Measurements from ENCODE around the gene MRTFA.
"Not testable (repeated sequence)": the region's sequence is repeated elsewhere in the genome, so short reads cannot be mapped to it uniquely, and the experiment has no call there.

The MRTFA gene

DNA sequence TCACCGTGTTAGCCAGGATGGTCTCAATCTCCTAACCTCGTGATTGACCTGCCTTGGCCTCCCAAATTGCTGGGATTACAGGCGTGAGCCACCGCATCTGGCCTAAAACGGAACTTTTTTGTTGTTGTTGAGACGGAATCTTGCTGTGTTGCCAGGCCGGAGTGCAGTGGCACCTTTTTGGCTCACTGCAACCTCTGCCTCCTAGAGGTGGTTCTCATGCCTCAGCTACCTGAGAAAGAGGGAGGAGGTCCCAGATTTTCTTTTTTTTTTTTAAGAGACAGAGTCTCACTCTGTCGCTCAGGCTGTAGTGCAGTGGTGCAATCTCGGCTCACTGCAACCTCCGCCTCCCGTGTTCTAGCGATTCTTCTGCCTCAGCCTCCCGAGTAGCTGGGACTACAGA, 34.9 kb upstream of the MRTFA start:
- Mint-ChIP-seq H3K4me3 (no peak overlapping the region), H3K9me3 (peaks cover 7% of the 10 kb centered on the region), H3K27ac (no peak overlapping the region), H3K27me3 (ENCODE audit: low read depth) (no peaks in the 10 kb centered on the region), H3K36me3 (ENCODE audit: low read depth) (peaks cover 3% of the 10 kb centered on the region), H3K4me1 (ENCODE audit: low read depth) (peaks cover 18% of the 10 kb centered on the region)
- no peak for DNase-seq (ENCODE audit: low spot score)

DNA sequence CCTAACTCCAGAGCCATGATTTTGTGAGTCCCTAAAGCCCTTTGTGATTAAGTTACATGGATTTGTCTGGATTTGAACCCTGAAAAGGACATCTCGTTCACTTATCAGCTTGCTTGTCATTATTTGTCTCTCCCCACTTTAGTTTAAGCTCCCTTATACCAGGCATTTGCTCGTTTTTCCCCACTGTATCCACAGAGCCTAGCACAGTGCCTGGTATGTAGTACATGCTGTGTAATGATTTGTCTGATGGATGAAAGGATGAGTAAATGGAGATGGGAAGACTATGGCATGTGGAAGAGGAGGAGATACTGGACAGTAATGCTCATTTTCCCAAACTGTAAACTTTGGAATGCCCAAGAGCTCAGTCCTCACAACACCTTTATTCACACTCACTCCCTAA, 33.5 kb upstream of the MRTFA start:
- DNase-seq (ENCODE audit: low spot score): no peak
- H3K4me3 Mint-ChIP-seq: no peak overlapping the region
- no peaks in the 10 kb centered on the region for H3K27me3 Mint-ChIP-seq (ENCODE audit: low read depth)
- no peak overlapping the region for H3K27ac Mint-ChIP-seq
- H3K9me3 Mint-ChIP-seq: peaks cover 7% of the 10 kb centered on the region
- H3K4me1 Mint-ChIP-seq (ENCODE audit: low read depth): peaks cover 18% of the 10 kb centered on the region
- H3K36me3 Mint-ChIP-seq (ENCODE audit: low read depth): peaks cover 3% of the 10 kb centered on the region

DNA sequence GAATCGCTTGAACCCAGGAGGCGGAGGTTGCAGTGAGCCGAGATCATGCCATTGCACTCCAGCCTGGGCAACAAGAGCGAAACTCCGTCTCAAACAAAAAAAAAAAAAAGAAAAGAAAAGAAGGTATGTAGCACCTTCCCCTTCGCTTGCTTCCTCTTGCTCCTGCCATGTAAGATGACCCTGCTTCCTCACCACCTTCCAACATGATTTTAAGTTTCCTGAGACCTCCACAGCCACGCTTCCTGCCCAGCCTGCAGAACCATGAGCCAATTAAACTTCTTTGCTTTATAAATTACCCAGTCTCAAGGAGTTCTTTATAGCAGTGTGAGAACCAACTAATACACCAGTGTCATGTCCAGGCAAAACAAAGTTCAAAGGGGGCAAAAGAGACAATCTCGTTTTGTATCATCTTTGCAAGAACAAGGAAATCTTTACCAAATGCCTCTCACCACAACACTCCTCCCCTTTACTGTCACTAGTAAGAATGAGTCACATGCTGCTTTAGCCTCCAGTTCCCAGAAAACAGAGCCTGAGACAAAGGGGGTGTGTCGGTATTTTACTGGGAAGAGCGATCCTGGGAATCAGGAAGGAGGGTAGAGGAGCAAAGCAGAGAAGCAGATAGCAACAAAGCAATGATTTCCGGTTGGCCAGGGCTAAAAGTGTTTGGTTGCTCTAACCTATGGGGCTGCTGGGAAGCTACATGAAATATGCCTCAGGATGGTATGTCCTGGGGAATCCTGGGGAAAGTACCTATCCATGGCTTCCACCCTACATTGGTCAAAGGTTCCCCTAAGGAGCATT, 32.3 kb upstream of the MRTFA start:
- Mint-ChIP-seq H3K36me3 (ENCODE audit: low read depth) (peaks cover 3% of the 10 kb centered on the region), H3K4me3 (peak overlapping the region; percentile 42), H3K27ac (peak overlapping the region; percentile 68), H3K9me3 (peaks cover 7% of the 10 kb centered on the region), H3K27me3 (ENCODE audit: low read depth) (no peaks in the 10 kb centered on the region), H3K4me1 (ENCODE audit: low read depth) (peaks cover 18% of the 10 kb centered on the region)
- DNase-seq (ENCODE audit: low spot score): peak; percentile 26

DNA sequence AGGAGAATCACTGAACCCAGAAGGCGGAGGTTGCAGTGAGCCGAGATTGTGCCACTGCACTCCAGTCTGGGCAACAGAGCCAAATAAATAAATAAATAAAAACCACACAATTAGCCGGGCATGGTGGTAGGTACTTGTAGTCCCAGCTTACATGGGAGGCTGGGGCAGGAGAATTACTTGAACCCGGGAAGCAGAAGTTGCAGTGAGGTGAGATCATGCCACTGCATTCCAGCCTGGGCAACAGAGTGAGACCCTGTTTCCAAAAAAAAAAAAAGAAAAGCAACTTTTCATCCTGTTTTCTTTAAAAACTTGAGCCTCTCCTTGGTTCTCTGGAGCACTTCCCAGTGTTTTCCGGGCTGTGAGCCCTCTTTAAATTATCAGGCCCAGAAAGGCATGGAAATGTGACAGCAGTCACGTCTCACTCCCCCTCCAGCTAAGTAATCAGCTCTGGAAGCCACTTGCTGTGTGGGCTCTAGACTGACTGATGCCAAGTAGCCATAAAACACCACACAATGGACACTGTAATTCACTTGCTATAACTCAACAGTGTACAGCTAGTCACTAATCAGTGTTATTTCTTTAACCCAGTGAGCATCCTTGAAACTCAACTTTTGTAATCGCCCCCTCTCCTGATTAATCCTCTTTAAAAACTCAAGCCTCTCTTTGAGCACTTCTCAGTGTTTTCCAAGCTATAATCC, 29.8 kb upstream of the MRTFA start:
- H3K4me3 Mint-ChIP-seq: no peak overlapping the region
- DNase-seq (ENCODE audit: low spot score): no peak
- peaks cover 7% of the 10 kb centered on the region for H3K9me3 Mint-ChIP-seq
- no peaks in the 10 kb centered on the region for H3K27me3 Mint-ChIP-seq (ENCODE audit: low read depth)
- peaks cover 18% of the 10 kb centered on the region for H3K4me1 Mint-ChIP-seq (ENCODE audit: low read depth)
- no peak overlapping the region for H3K27ac Mint-ChIP-seq
- H3K36me3 Mint-ChIP-seq (ENCODE audit: low read depth): peaks cover 3% of the 10 kb centered on the region

DNA sequence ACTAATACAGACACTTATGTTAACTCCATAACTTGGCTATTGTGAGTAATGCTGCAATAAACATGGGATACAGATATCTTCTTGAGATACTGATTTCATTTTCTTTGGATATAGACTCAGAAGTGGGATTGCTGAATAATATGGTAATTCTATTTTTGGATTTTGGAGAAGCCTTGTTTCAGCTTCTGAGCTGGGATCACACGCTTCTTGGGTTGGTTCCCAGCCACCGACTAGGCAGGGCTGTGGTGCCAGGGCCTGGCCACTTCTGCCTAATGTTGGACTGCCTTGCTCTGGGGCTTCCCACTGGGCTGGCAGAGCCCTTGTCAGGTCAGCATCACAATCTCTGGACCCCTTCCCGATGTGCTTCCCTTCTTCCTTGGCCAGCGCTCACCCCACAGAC, 28.8 kb upstream of the MRTFA start:
- Mint-ChIP-seq H3K27ac (no peak overlapping the region), H3K4me1 (ENCODE audit: low read depth) (peaks cover 18% of the 10 kb centered on the region), H3K9me3 (peaks cover 7% of the 10 kb centered on the region), H3K27me3 (ENCODE audit: low read depth) (no peaks in the 10 kb centered on the region), H3K4me3 (no peak overlapping the region), H3K36me3 (ENCODE audit: low read depth) (peaks cover 3% of the 10 kb centered on the region)
- DNase-seq (ENCODE audit: low spot score): no peak

DNA sequence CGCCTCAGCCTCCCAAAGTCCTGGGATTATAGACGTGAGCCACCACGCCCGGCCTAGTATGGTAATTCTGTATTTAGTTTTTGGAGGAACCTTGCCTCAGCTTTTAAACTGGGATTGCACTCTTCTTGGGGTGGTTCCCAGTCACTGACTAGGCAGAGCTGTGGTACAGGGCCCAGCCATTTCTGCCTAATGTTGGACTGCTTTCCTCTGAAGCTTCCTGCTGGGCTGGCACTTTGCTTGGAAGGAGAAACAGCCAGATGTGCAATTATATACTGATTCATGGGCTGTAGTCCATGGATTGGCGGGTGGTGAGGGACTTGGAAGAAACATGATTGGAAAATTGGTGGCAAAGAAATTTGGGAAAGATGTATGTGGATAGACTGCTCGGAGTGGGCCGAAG, 25.2 kb upstream of the MRTFA start:
- DNase-seq (ENCODE audit: low spot score): no peak
- Mint-ChIP-seq H3K4me1 (ENCODE audit: low read depth) (no peaks in the 10 kb centered on the region), H3K27ac (no peak overlapping the region), H3K27me3 (ENCODE audit: low read depth) (no peaks in the 10 kb centered on the region), H3K4me3 (no peak overlapping the region), H3K9me3 (no peaks in the 10 kb centered on the region), H3K36me3 (ENCODE audit: low read depth) (peaks cover 1% of the 10 kb centered on the region)

DNA sequence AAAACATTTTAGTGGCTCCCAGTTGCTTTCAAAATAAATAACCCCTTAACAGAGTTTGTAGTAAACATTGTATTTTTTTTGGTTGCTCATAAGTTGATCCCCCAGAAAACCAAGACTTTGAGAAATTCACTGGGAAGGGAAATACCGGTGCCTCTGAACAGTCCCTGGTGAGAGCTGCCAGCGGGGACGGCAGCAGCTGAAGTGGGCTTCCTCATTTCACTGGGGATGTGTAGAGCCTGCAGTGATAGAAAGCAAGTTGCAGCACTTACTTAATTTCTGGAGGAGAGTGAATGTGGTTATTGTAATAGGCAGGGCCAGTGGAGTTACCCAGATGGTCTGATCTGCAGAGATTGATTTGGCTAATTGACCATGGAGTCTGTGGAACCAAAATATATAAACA, 24.2 kb upstream of the MRTFA start:
- Mint-ChIP-seq H3K9me3 (no peaks in the 10 kb centered on the region), H3K27me3 (ENCODE audit: low read depth) (no peaks in the 10 kb centered on the region), H3K4me3 (no peak overlapping the region), H3K4me1 (ENCODE audit: low read depth) (no peaks in the 10 kb centered on the region), H3K36me3 (ENCODE audit: low read depth) (peaks cover 1% of the 10 kb centered on the region), H3K27ac (no peak overlapping the region)
- DNase-seq (ENCODE audit: low spot score): no peak

DNA sequence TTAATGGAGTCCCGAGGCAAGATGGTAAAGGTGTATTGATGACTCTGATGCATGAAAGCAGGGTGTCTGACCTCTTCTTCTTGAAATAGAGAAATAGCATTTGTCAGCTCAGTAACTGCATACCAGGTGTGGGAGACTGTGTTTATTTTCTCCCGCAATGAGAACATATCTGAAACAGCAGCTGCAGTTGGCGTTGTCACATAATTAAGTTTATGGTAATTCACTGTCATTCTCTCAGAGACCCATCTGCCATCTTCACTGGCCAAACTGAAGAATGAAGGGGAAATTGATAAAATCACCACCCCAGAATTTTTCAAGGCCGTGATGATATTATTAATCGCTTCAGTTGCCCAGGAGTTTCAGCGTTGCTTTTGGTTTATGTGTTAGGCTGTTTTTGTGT, 22.6 kb upstream of the MRTFA start:
- Mint-ChIP-seq H3K27ac (no peak overlapping the region), H3K4me1 (ENCODE audit: low read depth) (no peaks in the 10 kb centered on the region), H3K27me3 (ENCODE audit: low read depth) (no peaks in the 10 kb centered on the region), H3K4me3 (no peak overlapping the region), H3K9me3 (no peaks in the 10 kb centered on the region), H3K36me3 (ENCODE audit: low read depth) (peaks cover 1% of the 10 kb centered on the region)
- DNase-seq (ENCODE audit: low spot score): no peak

DNA sequence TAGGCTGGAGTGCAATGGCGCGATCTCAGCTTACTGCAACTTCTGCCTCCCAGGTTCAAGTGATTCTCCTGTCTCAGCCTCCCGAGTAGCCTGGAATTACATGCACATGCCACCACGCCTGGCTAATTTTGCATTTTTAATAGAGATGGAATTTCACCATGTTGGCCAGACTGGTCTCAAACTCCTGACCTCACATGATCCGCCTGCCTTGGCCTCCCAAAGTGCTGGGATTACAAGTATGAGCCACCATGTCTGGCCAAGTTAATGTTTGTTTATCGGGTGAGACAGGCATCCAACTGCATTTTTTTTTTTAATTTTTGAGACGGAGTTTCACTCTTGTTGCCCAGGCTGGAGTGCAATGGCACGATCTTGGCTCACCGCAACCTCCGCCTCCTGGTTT, 20.1 kb upstream of the MRTFA start:
- H3K9me3 Mint-ChIP-seq; H3K27ac Mint-ChIP-seq; H3K4me3 Mint-ChIP-seq; H3K36me3 Mint-ChIP-seq (ENCODE audit: low read depth); H3K27me3 Mint-ChIP-seq (ENCODE audit: low read depth); H3K4me1 Mint-ChIP-seq (ENCODE audit: low read depth); DNase-seq (ENCODE audit: low spot score): not testable (repeated sequence)

DNA sequence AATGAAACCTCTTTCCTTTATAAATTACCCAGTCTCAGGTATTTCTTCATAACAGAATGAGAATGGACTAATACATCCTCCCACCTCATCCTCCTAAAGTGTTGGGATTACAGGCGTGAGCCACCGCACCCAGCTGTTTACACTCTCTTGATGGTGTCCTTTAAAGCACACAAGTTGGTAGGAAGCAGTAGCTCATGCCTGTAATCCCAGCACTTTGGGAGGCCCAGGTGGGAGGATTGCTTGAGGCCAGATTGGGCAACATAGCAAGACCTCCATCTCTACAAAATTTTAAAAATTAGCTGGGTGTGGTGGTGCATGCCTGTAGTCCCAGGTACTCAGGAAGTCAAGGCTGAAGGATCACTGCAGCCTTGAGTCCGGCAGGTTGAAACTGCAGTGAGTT, 19.4 kb upstream of the MRTFA start:
- not testable (repeated sequence) for H3K4me3 Mint-ChIP-seq; H3K36me3 Mint-ChIP-seq (ENCODE audit: low read depth); H3K9me3 Mint-ChIP-seq; H3K4me1 Mint-ChIP-seq (ENCODE audit: low read depth); H3K27me3 Mint-ChIP-seq (ENCODE audit: low read depth); H3K27ac Mint-ChIP-seq; DNase-seq (ENCODE audit: low spot score)

DNA sequence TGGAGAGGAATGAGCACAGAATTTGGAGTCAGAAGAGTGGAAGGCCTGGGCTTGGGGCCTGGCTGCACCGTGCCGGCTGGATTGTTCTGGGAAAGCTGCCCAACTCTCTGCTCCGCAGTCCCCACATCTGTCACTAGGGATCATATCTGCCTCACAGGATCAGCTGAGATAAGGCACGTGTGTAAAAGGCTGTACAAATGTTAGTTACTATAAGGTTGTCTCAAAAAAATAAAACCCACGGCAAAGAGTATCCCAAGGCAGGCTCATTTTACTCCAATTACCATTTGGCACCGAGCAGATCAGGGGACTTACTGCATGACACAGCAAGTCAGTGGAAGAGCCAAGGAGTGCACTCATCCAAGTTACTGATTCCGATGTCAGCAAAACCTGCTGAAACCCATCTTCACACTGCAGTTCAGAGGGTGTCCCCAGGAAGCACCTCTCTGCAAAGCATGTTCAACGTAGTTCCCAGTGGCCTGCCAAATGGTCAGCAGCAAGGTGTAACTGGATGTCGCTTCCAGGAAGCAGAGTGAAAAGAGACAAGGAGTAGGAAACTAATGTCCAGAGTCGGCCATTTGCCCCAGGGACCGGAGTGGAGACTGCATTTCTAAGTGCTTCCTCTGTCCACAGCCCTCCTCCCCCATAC, 18.1 kb upstream of the MRTFA start:
- H3K27me3 Mint-ChIP-seq (ENCODE audit: low read depth): no peaks in the 10 kb centered on the region
- no peak overlapping the region for H3K4me3 Mint-ChIP-seq
- H3K36me3 Mint-ChIP-seq (ENCODE audit: low read depth): peaks cover 1% of the 10 kb centered on the region
- no peak overlapping the region for H3K27ac Mint-ChIP-seq
- no peaks in the 10 kb centered on the region for H3K9me3 Mint-ChIP-seq
- peaks cover 10% of the 10 kb centered on the region for H3K4me1 Mint-ChIP-seq (ENCODE audit: low read depth)
- DNase-seq (ENCODE audit: low spot score): no peak

DNA sequence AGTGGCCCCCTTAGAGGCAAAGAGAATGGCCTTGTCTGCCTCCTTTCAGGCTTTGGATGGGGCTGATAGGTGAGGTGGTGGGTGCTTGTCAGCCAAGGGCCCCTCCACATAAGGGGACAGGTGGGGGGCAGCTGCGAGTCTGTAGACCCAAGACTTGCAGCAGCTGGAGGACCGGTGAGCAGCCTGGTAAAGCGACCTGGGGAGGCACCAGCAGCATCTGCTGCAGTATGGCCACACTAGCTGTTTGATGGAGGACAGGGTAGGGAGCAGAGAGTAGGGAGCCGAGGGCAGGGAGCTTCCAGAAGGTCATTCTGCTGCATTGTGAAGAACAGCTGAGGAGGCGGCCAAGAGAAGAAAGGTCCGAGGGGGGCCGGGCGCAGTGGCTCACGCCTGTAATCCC, 16.8 kb upstream of the MRTFA start:
- H3K4me3 Mint-ChIP-seq: no peak overlapping the region
- no peak for DNase-seq (ENCODE audit: low spot score)
- H3K4me1 Mint-ChIP-seq (ENCODE audit: low read depth): peaks cover 12% of the 10 kb centered on the region
- no peak overlapping the region for H3K27ac Mint-ChIP-seq
- H3K27me3 Mint-ChIP-seq (ENCODE audit: low read depth): no peaks in the 10 kb centered on the region
- no peaks in the 10 kb centered on the region for H3K36me3 Mint-ChIP-seq (ENCODE audit: low read depth)
- no peaks in the 10 kb centered on the region for H3K9me3 Mint-ChIP-seq

DNA sequence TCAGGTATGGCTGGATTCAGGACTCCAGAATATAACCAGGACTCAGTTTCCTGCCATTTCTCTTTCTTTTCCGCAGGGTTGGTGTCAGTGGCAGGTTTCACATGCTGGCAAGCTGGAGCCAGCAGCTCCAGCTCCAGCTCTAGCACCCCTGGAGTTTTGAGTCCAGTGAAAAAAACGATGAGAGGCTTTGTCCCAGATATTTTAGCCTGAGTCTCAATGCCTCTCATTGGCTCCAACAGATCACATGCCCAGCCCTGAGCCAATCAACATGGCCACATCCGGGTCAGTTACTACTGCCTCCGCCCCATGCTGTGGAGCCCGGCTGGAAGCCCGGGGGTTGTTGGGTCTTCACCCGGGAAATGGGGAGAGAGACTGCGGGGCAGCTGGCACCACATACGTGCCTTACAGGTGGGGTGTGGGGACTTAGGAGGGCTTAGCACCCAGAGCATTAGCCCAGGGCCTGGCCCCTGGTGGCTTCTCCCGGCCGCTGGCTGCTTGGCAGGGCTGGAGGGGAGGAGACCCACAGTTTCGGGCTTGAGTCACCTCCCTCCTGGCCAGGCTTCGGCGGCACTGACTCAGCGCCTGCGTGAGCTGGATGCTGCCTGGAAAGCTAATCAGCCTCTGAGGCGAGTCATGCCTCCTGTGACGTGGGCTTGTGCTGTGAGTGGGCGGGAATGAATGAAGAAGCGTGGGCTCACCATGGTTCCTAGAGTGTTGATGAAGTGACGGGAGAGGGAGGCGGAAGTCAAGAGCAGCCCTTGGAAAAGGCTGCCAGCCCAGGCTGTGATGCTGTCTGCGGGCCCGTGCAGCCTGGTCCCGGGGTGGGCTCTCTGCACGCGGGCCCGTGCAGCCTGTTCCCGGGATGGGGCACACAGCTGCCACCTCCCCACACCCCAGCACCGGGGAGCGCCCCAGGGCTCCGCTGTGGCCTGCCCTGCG, 15.3 kb upstream of the MRTFA start:
- Mint-ChIP-seq H3K36me3 (ENCODE audit: low read depth) (no peaks in the 10 kb centered on the region), H3K4me3 (peak overlapping the region; percentile 76), H3K4me1 (ENCODE audit: low read depth) (peaks cover 12% of the 10 kb centered on the region), H3K27ac (peak overlapping the region; percentile 92), H3K9me3 (no peaks in the 10 kb centered on the region), H3K27me3 (ENCODE audit: low read depth) (no peaks in the 10 kb centered on the region)
- DNase-seq (ENCODE audit: low spot score): peak; percentile 92

Measured in T-helper 2 cell treated with Interferon-gamma antibody and Interleukin-4, amounts not matched to agents 5 μg/mL and 100 μg/mL, for 36 hours (primary cell).